Endometrium (tissue), 2 donors: ENCODE results near the gene CYP2E1.
"Not testable (repeated sequence)": the region's sequence is repeated elsewhere in the genome, so short reads cannot be mapped to it uniquely, and the experiment has no call there.

Experiments used
- FAIRE-seq: peaks from 2 replicates; lab custom pipeline; 2012; peaks lifted over from hg19 to GRCh38; lab: Jason Lieb, UNC
- donor health status: control.
- donor health status: control.

The CYP2E1 gene

DNA sequence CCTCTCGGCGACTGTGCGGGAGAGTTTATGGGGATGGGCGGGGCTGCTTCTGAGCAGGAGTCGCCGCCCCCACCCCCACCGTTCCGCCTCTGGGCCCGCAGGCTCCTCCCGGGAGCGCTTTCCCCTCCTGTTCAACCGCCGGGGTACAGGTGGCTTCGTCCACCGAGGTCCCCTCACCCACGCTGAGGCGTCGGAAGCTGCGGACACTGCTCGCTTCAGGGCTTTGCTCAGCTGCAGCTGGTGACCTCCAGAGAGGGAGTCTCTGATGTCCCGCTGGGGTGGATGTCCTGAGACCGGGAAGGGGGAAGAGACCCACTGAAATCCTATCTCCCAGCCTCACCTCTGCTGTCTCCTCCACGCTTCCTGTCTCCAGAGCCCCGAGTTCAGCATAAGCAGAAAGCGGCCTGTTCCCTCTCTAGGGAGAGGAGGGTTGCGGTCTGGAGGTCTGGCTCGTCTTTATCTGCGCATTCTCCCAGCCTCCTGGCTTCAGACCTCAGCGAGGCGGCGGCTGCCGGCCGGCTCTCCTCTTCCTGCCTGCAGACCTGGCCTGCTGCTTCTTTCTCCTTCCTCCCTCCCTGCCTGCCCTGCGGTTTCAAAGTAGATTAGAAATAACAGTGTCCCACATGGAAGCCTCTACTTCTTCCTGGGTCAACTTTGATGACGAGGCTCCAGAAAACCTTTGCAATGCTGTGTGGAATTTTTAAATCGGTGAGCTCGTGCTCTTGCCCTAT, 1.8 kb downstream of the CYP2E1 start:
- no peak for FAIRE-seq

DNA sequence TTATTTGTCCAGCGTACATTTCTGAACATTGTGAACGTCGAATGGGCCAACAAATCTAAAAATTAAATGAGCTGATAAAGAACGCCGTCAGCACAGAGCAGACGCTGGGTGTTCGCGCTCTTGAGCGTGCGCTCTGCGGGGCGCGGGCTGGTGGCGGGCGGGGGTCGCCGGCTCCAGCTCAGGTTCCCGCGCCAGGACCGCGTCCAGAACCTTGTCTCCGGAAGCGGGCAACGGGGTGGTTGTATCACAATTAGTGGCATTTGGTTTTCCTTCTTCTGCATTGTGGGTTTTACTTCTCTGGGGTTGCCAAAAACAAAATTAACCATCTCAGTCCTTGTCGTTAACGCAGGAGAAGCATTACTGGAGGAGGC, 2.4 kb downstream of the CYP2E1 start:
- FAIRE-seq = no peak

DNA sequence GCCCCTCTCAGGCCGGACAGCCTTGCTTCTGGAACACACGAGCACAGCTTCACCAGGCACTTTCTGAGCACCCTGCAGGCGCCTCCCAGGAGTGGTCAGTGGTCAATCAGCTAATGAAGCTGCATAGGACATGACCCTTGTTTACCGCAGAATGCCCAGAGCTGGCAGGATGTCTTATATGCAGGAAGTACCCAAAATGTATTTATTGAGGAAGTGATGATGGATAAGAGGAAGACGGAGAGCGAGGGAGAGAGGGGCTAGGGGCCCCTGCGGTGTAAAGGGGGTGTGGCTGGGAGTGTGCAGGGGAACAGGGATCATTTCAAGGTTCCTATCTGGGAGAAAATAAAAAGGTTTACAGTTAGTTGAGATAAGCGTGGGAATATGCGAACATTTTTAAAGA, 3.3 kb downstream of the CYP2E1 start:
- no peak for FAIRE-seq

DNA sequence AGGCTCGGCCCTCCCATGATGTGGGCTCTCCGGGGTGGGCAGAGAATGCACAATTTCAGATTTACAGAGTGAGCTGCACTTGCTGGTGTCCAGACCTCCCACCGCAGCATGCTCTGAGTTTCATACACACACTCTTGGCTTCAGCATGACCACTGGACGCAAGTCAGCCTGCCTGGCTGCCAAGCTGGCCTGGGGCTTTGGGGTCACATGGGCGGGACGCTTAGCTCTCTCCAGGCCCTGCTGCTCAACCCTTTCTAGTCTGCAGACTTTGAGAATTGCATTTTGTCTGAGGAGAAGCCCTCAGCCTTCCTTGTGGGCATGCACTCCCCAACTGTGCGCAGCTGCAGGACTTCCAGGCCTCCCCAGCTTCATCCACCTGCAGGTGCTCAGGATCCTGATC, 5.7 kb downstream of the CYP2E1 start:
- no peak for FAIRE-seq

DNA sequence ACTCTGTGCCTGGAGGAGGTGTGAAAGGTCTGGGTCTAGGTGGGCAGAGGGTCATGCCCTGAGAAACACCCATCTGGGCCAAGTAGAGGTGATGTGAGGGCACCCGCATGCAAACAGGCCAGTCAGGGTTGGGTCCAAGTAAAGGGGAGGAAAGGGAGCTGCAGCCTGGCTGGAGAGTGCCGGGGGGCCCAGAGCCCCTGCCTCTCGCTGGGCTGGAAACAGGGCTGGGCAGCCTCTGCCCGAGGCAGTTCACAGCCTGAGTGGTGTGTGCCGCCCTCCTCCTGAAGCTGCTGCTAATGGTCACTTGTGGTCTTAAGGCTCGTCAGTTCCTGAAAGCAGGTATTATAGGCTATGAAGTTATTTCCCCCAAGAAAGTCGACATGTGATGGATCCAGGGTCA, 7.3 kb downstream of the CYP2E1 start:
- no peak for FAIRE-seq

DNA sequence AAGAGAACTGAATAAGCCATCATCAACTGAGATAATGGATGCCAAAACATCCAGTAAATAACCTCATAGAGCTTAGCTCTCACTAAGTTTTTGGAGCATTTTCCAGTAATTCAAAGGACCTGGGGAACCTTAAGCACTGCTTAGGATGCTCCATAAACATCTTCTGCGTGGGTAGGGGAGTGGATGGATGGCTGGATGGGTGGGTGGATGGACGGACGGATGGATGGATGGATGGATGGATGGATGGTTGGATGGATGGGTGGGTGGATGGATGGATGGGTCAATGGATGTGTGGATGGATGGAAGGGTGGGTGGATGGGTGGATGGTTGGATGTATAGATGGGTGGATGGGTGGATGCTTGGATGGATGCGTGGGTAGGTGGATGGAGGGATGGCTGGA, 9.0 kb downstream of the CYP2E1 start:
- FAIRE-seq = no peak

DNA sequence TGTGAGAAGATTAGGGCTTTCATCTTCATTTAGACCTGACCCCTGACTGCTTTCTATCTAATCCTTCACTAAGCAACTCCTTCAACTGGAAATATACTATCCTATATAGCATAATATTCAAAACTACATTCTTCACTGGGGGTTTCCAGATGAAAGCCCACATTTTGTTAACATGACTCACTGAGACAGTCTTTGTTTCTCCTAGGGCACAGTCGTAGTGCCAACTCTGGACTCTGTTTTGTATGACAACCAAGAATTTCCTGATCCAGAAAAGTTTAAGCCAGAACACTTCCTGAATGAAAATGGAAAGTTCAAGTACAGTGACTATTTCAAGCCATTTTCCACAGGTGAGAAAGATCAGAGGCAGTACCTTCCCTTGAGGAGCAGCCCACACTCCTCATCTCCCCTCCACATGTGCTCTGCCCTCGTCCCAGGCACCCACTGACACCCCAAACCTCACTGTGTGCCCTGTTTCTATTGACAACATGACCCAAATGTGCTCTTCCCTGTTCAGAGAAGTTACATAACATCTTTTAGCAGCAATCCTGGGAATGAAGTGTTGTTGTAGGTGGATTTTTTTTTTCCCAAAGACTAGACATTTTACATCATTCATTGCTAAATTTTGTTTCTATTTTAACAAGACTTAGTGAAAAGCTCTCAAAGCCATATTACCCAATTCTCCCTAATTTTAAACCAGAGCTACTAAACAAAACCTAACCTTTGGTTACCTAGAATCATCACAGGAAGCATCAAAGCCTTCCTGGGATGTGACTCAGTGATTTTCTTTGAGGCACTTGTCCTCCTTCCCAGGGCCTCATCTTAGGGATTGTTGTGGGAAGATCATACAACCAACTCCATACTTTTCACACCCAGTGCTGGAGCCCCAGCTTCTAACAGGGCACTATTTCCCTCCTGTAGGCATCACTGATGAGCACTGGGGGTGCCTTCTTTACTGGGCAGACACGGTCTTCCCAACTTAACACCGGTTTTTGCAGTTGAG, 10.7 kb downstream of the CYP2E1 start:
- FAIRE-seq = no peak

DNA sequence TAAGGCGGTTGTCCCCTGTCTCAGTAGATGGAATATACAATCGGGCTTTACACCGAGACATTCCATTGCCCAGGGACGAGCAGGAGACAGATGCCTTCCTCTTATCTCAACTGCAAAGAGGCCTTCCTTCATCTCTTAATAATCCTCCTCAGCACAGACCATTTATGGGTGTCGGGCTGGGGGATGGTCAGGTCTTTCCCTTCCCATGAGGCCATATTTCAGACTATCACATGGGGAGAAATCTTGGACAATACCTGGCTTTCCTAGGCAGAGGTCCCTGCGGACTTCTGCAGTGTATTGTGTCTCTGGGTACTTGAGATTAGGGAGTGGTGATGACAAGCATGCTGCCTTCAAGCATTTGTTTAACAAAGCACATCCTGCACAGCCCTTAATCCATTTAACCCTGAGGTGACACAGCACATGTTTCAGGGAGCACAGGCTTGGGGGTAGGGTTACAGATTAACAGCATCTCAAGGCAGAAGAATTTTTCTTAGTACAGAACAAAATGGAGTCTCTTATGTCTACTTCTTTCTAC, 14.3 kb downstream of the CYP2E1 start:
- not testable (repeated sequence) for FAIRE-seq

DNA sequence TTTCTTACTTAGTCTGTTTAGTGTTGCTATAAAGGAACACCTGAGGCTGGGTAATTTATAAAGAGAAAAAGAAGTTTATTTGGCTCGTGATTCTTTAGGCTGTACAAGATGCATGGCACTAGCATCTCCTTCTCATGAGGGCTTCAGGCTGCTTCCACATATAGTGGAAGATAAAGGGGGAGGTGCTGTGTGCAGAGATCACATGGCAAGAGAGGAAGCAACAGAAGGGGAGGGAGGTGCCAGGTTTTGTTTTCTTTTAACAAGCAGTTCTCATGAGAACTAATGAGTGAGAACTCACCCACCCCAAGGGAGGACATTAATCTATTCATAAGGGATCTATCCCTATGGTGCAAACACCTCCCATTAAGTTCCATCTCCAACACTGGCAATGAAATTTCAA, 17.3 kb downstream of the CYP2E1 start:
- no peak for FAIRE-seq

DNA sequence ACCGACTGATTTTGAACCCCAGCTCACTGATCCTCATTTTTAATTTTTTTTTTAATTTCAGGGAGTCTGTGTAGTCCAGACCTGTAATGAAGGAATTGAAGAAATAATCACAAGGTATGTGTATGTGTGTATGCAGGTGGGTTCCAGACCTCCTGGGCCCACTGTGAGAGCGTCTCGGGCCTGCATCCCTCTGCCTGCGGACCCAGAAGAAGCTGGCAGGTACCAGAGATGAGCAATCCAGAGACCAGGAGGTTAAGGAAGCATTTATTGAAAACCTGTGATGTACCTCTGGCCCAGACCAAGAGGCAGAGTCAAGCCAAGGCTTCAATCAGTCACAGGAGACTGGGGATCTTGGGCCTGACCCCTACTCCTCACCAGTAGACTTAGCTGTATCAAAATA, 27.4 kb downstream of the CYP2E1 start:
- FAIRE-seq = no peak

DNA sequence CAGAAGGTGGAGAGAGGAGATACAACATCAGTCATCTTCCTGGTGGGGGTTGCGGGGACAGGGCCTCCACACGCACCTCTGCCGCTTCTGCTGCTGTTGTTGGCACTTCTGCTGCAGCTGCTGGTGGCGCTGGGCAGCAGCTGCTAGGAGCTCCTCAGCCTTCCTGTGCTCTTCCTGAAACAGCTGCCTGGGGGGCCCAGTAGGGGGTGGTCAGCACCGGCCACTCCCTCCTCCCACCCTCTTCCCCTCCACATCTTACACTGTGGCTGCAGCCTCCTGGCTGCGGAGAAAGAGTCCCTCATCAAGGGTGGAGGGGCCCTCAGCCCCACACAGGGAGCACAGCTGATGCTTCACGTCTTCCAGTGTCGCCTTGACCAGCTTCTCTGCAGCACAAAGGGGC, 28.4 kb downstream of the CYP2E1 start:
- FAIRE-seq = no peak

DNA sequence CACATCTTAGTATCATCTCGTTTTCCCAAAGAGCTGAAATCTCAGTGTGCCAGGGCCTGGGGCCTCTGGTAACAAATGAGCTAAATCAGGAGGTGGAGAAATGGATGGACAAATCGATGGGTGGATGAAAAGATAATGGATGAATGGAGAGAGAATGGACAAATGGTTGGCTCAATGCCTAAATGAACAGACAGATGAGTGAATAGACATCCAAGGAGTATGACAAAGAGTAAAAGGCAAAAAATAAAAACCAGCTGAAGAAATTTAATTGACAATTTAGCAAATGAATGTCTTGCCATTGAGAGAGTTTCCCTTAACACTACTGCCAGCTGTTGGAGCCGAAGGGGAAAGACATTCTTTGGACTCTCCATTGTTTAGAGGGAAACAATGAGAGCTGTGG, 30.2 kb downstream of the CYP2E1 start:
- FAIRE-seq = no peak

DNA sequence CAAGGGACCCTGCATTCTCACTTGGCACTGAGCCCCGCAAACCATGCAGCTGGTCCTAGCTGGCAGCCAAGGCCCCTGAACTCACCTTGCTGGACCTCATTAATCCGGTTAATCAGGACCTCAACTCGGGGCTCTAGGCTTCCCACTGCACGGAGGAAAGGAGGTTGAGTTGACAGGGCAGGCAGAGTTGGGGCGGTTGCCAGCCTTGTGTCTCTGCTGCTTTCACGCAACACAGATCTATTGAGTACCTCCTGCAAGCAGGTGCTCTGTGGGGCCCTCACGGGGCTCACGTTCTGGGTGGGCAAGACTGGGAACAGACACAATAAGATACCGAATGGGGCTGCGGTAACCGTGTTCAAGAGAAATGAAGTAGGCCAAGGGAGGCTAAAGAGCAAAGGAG, 32.1 kb downstream of the CYP2E1 start:
- FAIRE-seq = no peak

DNA sequence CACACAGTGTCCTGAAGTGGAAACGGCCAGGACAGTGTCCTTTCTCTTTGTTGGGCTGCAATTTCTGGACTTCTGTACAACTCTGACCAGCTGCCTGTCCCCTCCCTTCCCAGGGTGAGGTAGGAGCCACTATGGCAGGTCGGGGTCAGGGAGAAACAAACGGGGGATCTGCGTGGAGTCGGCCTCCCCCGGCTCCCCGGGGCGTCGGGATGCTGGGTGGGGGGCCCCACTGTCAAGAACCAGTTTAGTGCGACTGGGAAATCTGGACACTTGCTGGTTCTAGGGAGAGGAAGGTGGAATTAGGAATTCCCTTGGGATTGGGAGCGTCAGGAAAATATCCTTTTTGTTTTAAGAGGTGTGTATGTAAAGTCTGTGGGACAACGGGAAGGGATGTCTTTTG, 37.7 kb downstream of the CYP2E1 start:
- no peak for FAIRE-seq

DNA sequence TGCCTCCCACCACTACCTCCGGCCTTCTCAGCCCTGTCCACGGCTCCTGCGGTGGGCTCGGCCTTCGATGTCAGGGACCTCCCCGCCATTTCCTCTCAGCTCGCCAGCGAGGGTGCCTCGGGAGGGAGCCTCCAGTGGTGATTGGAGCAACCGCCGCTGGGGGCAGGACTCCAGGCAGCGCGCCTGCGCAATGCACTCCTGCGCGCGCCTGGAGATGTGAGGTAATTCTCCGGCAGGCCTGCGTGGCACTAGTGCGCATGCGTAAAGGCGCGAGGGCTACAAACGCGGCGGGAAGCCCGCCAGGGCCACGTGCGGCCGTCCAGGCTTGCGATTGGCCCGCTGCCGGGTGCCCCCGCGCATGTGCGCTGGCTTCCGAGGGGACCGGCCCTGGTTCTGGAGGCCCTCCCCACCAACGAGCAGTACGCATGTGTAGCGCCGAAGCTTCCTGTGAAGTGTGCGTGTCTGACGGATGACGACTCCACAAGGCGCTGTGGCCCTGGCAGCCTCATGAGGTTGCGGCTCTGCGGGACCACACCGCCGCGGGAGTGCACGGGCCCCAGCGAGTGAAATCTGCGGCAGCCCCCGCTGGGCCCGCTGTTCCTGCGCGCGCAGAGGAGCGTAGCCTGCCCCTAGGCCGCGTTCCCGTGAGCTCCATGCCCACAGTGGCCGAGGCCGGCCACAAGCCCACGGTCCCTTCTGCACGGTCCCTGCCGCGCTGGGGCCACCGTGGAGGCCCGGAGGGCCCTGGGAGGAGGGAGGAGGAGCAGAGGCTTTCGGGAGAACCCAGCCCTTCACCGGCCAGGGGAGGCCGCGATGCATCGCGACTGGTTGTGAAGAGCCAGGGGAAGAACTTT, 38.5 kb downstream of the CYP2E1 start, which contains the start of gene SYCE1:
TSS of gene SYCE1 (minus strand) at position 143 of the 854 bp plus-strand sequence. CDS start at position 89, 54 bp downstream.
- FAIRE-seq = no peak

DNA sequence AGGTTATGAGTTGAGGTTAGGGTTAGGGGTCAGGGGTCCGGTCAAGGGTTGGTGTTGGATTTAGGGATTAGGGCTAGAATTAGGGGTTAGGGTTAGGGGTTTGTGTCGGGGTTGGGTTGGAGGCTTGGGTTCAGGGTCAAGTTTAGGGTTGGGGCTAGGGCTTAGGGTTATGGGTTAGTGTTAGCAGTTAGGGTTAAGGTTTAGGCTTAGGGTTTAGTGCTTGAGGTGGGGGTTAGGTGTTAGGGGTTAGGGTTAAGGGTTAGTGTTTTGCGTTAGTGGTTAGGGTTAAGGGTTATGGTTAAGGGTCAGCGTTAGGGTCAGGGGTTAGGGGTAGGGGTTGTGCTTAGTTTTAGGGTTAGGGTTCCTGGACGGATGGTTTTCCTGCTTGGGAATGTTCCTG, 40.0 kb downstream of the CYP2E1 start:
- FAIRE-seq = no peak

DNA sequence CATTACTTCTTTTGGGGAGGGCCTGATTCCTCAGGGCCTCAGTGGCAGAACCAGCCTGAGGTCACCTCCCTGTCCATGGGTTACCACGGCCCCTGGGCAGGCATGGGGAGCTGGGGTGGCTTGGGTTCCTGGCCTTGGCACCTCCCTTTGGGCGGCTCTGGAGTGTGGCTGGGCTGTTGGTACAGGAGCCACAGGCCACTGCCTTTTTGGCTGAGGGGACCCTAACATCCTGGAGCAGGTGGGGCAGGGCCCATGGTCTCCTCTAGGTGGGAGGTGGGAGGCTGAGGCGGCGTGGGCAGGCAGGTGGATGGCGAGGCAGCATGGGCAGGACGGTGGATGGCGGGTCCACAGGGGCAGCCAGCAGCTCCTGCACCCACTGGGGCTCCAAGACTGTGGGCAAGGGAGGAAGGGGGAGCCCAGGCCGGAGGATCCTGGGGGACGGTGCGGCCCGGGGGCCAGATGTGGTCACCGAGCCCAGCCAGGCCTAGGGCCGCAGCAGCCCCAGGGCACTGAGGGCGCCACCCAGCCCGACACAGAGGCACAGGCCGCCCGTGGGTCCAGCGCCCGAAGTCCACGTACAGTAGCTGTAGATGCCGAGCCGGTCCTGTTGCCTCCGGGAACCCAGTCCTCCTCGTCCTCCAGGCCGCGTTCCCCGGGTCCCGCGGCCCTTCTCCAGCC, 40.6 kb downstream of the CYP2E1 start:
- no peak for FAIRE-seq

DNA sequence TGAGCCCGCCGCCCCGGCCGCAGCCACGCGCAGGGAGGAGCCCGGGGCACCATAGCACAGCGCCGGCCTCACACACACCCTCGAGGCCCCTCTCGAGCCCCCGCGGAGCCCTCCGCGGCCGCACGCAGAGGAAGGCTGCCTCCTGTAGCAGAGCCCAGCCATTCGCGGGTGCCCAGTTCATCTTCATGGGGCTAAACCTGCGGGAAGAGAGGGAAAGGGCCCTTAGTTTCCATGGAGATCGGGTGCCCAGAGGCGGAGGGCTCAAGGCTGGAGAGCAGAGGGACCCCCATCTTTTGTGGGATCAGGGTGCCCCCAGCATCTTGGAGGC, 41.1 kb downstream of the CYP2E1 start:
- FAIRE-seq = no peak

DNA sequence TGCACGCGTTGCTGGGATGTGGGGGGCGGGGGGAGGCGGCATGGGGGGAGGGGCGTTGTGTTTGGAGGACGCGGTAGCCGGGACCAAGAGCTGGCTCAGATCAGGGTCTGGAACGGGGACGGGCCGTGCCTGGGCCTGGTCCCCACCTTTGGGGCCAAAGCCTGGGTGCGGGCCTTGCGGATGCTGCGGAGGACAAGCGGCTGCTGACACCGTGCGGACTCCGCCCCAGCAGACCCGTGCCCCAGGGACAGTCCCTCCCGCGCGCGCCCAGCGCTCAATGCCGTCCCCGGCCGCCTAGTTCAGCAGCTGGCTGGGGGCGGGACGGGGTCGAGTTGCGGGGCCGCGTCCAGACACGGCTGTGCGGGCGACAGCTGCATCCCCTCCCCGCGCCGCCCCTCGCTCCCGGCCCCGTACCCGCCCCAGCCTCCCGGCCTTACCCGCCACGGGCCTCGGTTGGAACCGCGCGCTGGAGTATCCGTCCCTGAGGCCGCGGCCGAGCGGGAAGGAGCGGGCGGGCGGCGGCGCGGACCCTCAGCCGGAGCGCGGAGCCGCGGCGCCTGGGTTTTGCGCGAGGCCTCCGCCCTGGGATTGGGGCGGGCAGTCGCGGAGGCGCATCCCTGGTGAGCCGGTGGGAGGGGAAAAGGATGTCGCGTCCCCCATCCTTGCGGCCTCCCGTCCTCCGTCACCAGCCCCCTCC, 41.8 kb downstream of the CYP2E1 start:
- not testable (repeated sequence) for FAIRE-seq

DNA sequence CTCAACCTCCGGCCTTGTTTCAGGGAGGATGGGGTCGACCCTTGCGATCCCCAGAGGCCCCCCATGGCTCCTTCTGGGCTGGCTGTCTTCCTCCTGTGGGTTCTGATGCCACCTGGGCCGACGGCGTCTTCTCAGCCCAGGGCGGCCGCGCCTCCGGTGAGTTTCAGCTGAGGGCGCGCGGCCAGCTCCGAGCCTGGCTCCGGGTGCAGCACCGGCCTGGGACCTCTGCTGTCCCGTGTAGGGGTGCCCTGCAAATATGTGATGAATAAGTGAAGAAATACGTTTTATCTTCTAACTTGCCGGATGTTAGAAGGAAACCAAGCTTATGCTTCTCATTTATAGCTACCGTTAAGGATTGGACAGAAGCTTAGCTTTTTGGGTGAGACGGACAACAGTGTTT, 42.6 kb downstream of the CYP2E1 start:
- FAIRE-seq = not testable (repeated sequence)

DNA sequence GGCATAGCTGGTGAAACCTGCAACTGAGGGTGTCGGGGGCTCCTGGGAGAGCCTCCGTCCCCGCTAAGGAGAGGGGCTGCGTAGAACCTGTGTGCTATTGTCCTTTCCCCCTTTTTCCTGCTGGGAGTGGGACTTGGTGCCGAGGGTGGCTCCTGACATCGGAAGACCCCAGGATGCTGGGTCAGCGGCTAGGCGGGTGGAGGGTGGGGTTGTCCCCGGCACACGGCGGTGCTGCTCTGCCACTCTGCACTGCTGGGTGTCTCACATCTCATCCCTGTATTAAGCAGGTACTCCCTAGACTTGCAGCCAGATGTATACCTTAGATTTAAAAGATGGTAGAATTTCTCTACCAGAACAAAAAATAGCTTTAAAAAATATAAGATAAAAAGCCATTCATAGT, 44.9 kb downstream of the CYP2E1 start:
- not testable (repeated sequence) for FAIRE-seq
